ENCODE measurements around the gene RPF1.

Gene RPF1

GRCh38 chr1:84541679-84542078 is 62.6 kb downstream of the RPF1 start:
- TF ChIP-seq CEBPB (IDR thresholded peaks at IDR 0.05) = no peak
- peak; percentile 45 for TF ChIP-seq RAD21 (IDR thresholded peaks at IDR 0.05; ENCODE audit: low read depth)

Measured in Ishikawa (cell line).